RWPE1 (cell line): Measurements from ENCODE around the gene EML3.
A peak's percentile ranks its signal among the peaks of the same experiment; 100 is the strongest.

Experiments
- CTCF ChIA-PET: fragments of 350-600 bp; sonication (Branson Sonifier 250); formaldehyde crosslinking; extraction: SDS; loops from one replicate; lab custom pipeline; 2021; lab: Yijun Ruan, JAX
- POLR2A ChIA-PET: fragments of 400-600 bp; formaldehyde crosslinking; extraction: SDS; loops from one replicate; lab custom pipeline; 2020; ENCODE audit warnings: antibody characterized with exemption; ENCODE audit not compliant: low non-redundant PET; lab: Yijun Ruan, JAX
- DNase-seq: peaks from one replicate; pipeline ENCODE4 v3.0.0; 2012; ENCODE audit warnings: low spot score
- H3K27ac ChIP-seq: fragments of 450-650 bp; 2 replicates; pipeline ENCODE4 v1.5.1; 2017
- TF ChIP-seq, protein P1 (sequence below): fragments of 450-650 bp; conservative IDR thresholded peaks from 2 replicates; pipeline ENCODE4 v1.5.1; 2017; ENCODE audit warnings: low read depth, mild to moderate bottlenecking

Gene EML3

DNA sequence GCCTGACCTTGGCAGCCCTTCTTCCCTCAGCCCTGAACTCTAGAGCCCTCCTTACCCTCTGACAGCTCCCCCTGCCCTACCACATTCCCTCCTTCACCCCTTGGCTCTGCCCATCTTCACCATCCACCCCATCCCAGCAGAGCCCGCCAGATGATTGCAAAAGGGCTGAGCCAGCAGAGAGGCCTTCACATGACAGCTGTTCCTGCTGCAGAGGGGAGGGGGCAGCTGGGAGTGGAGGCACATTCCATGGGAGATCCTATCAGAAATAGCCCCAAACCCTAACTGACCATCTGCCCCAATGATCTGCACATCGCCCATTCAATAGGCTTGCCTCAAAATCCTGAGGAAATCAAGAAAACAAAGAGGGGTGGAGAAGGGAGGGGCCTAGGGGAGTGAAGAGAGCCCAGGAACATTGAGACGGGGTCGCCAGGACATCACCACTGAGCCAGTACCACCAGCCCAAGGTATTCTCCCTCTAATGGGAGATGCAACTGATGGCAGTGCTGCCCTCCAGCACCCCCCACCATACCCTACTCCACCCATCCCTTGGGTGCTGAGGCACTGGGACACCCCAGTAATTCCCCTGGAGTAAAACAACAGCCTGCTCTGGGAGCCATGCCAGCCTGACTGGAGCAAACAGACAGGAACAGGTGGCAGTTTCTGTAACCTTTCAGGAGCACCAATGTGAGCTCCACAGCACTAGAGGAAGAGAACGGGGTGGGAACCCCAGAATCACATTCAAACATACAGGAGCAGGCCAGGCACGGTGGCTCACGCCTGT lies 58.0 kb downstream of the EML3 start:
- no peak for DNase-seq

DNA sequence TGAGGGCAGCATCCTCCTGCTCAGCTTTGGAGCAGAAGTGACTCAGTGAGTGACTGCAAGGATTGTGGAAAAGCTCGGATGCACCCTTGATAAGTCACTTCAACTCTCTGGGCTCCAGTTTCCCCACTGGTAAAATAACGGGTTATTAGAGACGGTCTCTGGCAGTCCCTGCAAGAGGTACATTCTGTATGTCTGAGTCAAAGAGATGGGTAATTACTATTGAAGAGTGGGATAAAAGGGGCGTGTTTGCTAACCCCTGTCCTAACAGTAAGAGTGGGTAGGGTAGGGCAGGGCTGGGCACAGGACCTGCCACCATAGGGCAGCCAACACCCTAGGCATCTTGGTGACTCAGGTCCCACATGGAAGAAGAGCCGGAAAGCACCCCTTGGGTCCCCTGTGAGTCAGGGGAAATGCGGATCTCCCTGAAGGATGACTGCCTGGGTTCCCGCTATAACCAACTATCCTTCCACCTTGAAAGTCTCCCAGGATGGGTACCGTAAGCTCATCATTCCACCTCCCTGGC lies 58.7 kb downstream of the EML3 start:
- POLR2A ChIA-PET = interaction anchor here (1.1 to 1.6 kb wide), 2 partner anchors 20 to 54 kb away, joined by 3 to 6 read pairs; partner anchors contain the start of gene EEF1G
- TF ChIP-seq, protein P1, sequence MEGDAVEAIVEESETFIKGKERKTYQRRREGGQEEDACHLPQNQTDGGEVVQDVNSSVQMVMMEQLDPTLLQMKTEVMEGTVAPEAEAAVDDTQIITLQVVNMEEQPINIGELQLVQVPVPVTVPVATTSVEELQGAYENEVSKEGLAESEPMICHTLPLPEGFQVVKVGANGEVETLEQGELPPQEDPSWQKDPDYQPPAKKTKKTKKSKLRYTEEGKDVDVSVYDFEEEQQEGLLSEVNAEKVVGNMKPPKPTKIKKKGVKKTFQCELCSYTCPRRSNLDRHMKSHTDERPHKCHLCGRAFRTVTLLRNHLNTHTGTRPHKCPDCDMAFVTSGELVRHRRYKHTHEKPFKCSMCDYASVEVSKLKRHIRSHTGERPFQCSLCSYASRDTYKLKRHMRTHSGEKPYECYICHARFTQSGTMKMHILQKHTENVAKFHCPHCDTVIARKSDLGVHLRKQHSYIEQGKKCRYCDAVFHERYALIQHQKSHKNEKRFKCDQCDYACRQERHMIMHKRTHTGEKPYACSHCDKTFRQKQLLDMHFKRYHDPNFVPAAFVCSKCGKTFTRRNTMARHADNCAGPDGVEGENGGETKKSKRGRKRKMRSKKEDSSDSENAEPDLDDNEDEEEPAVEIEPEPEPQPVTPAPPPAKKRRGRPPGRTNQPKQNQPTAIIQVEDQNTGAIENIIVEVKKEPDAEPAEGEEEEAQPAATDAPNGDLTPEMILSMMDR = no peak
- CTCF ChIA-PET = interaction anchor here (0.5 to 3.4 kb wide), 3 partner anchors 11 to 67 kb away, joined by 4 to 14 read pairs (median 5); no protein-coding TSS in a partner anchor
- peak overlapping the region; percentile 100 for H3K27ac ChIP-seq
- peak; percentile 81 for DNase-seq

More for the DNA sequence above, 58.0 kb downstream of the EML3 start:
- CTCF ChIA-PET = interaction anchor here (0.5 to 3.4 kb wide), 3 partner anchors 12 to 67 kb away, joined by 4 to 14 read pairs (median 5); no protein-coding TSS in a partner anchor
- POLR2A ChIA-PET = interaction anchor here (1.1 kb wide), 1 partner anchor 19 kb away, joined by 3 read pairs; no protein-coding TSS in a partner anchor
- TF ChIP-seq, protein P1 = no peak
- peak overlapping the region; percentile 100 for H3K27ac ChIP-seq

DNA sequence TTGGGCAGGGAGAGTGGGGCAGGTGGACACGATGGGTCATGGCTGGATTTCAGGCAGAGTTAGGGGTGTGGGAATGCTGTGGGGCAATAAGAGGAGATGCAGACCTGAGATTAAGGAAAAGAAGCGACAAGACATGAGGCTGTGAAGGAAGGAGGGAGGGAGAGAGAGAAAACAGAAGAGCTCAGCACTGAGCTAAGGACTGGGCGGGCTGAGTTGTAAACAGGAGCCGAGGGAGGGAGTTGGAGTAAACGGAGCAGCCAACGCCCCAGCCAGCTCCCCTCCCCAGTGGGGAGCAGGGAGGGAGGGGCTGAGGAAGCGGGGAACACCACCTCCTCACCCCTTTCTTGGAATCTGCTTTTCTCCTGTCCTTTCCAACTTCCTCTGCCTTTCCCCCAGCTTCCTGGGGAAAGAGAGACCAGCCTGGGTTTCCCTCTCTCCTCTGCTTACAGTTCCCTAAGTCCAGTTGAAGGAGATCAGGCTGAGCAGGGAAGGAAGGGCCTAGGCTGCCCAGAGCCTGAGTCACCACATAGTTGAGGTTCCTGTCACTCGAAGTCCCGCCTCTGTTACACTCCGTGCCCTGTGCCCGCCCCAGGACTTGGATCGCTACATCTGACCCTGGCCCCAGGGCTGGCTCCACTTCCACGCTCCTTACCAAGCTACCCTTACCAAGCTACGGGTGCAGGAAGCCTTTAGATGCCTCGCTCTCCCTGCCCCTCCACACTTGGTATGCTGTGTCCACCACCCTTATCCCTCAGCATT lies 59.3 kb downstream of the EML3 start:
- peak overlapping the region; percentile 100 for H3K27ac ChIP-seq
- peak; percentile 85 for DNase-seq
- CTCF ChIA-PET = interaction anchor here (0.8 to 3.4 kb wide), 2 partner anchors 11 to 159 kb away, joined by 3 to 14 read pairs; no protein-coding TSS in a partner anchor
- TF ChIP-seq, protein P1 = no peak
- POLR2A ChIA-PET = interaction anchor here (1.0 to 1.6 kb wide), 3 partner anchors 10 to 54 kb away, joined by 3 to 6 read pairs (median 3); partner anchors contain the start of gene EEF1G

DNA sequence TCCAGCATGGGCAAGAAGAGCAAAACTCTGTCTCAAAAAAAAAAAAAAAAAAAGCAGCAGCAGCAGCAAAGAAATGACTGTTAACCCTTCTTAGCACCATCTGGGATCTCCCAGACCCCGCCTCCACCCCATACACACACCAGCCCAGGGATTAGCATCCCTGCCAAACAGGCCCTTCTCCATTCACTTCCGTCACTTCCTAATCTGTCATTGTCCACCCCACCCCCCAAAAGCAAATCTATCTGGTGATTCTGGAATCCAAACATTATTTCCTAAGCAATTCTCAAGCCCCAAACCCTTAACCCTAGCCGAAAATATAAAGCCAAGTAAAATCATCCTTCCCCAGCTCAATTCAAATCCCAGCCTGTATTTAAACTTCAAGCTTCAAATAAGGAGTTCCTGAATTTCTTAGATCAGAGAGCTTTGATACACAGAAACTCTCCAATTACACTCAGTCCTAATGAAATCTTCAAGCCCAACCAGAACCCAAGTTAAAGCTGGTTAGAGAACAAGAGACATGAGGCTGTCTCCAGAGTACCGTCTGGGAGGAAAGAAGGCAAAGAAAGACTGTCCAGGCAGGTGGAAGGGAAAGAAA lies 60.0 kb downstream of the EML3 start:
- no peak for DNase-seq
- H3K27ac ChIP-seq = peak overlapping the region; percentile 100
- TF ChIP-seq, protein P1 = no peak
- CTCF ChIA-PET = interaction anchor here (0.8 to 3.4 kb wide), 3 partner anchors 10 to 158 kb away, joined by 3 to 14 read pairs (median 6); no protein-coding TSS in a partner anchor
- POLR2A ChIA-PET = interaction anchor here (1.0 to 1.6 kb wide), 3 partner anchors 10 to 53 kb away, joined by 3 to 6 read pairs (median 3); partner anchors contain the start of gene EEF1G
